Measurements from ENCODE around the gene CES3.
"Not testable (repeated sequence)": the region's sequence is repeated elsewhere in the genome, so short reads cannot be mapped to it uniquely, and the experiment has no call there.

Gene CES3

GRCh38 chr16:66926961-66927436, 34.1 kb upstream of the CES3 start:
- no peak for DNase-seq (ENCODE audit: low read depth, low spot score)

- DNase-seq (ENCODE audit: low read depth, low spot score): no peak
Observed at GRCh38 chr16:66927918-66928649, 33.0 kb upstream of the CES3 start.

- no peak for DNase-seq (ENCODE audit: low read depth, low spot score)
Observed at GRCh38 chr16:66928702-66929388, 32.2 kb upstream of the CES3 start.

- DNase-seq (ENCODE audit: low read depth, low spot score): no peak
Observed at GRCh38 chr16:66930189-66930588, 30.9 kb upstream of the CES3 start.

GRCh38 chr16:66931665-66932064, 29.4 kb upstream of the CES3 start:
- DNase-seq (ENCODE audit: low read depth, low spot score): no peak

GRCh38 chr16:66932076-66932475, 29.0 kb upstream of the CES3 start:
- no peak for DNase-seq (ENCODE audit: low read depth, low spot score)

- no peak for DNase-seq (ENCODE audit: low read depth, low spot score)
Observed at GRCh38 chr16:66933776-66934137, 27.3 kb upstream of the CES3 start.

- DNase-seq (ENCODE audit: low read depth, low spot score): peak; percentile 72
Observed at GRCh38 chr16:66934138-66934838, 26.8 kb upstream of the CES3 start, which contains the start of gene CIAO2B. Gene CIAO2B, minus strand, starts transcription at chr16:66934402. Its CDS starts 38 bp downstream, at chr16:66934364.

- not testable (repeated sequence) for DNase-seq (ENCODE audit: low read depth, low spot score)
Observed at GRCh38 chr16:66934839-66935313, 26.2 kb upstream of the CES3 start.

GRCh38 chr16:66935314-66936011, 25.6 kb upstream of the CES3 start, which contains the start of gene CES2:
Gene CES2, plus strand, starts transcription at chr16:66935516. Its CDS starts 120 bp downstream, at chr16:66935636.
- DNase-seq (ENCODE audit: low read depth, low spot score): no peak

- DNase-seq (ENCODE audit: low read depth, low spot score): no peak
Observed at GRCh38 chr16:66936462-66936861, 24.6 kb upstream of the CES3 start.

- no peak for DNase-seq (ENCODE audit: low read depth, low spot score)
Observed at GRCh38 chr16:66936889-66937554, 24.0 kb upstream of the CES3 start.

- no peak for DNase-seq (ENCODE audit: low read depth, low spot score)
Observed at GRCh38 chr16:66937725-66938337, 23.2 kb upstream of the CES3 start.

GRCh38 chr16:66939366-66939765, 21.7 kb upstream of the CES3 start:
- no peak for DNase-seq (ENCODE audit: low read depth, low spot score)

GRCh38 chr16:66940236-66940635, 20.8 kb upstream of the CES3 start:
- no peak for DNase-seq (ENCODE audit: low read depth, low spot score)

- DNase-seq (ENCODE audit: low read depth, low spot score): no peak
Observed at GRCh38 chr16:66942981-66943380, 18.1 kb upstream of the CES3 start.

- DNase-seq (ENCODE audit: low read depth, low spot score): no peak
Observed at GRCh38 chr16:66943426-66944053, 17.5 kb upstream of the CES3 start.

GRCh38 chr16:66944054-66944441, 17.0 kb upstream of the CES3 start:
- no peak for DNase-seq (ENCODE audit: low read depth, low spot score)

GRCh38 chr16:66944971-66945370, 16.1 kb upstream of the CES3 start:
- DNase-seq (ENCODE audit: low read depth, low spot score): not testable (repeated sequence)

- DNase-seq (ENCODE audit: low read depth, low spot score): no peak
Observed at GRCh38 chr16:66945939-66946338, 15.1 kb upstream of the CES3 start.

Measured in activated naive CD8-positive, alpha-beta T cell treated with anti-CD3 and anti-CD28 coated beads, Interleukin-2, amount 50 U/mL, for 16 hours (primary cell).